Myocyte (in vitro differentiated cells): ENCODE results near the gene ZGLP1. TPM values are rescaled to one million over a fixed set of nuclear protein-coding genes. Genes with fewer than 3 reads are reported as not detected.

ENCODE experiments used
- DNase-seq: peaks from one replicate; pipeline ENCODE4 v3.0.0-alpha.2; 2012; ENCODE audit warnings: low read depth
- total RNA-seq: library from RNA; depleted of rRNA; stranded (reverse); fragments of >200 nt; gene quantifications from 2 replicates; pipeline ENCODE4 v1.2.3, GENCODE V29; 2014

Gene ZGLP1
- total RNA-seq, 1 donor from 2014 or later, result 4.2 TPM

DNA sequence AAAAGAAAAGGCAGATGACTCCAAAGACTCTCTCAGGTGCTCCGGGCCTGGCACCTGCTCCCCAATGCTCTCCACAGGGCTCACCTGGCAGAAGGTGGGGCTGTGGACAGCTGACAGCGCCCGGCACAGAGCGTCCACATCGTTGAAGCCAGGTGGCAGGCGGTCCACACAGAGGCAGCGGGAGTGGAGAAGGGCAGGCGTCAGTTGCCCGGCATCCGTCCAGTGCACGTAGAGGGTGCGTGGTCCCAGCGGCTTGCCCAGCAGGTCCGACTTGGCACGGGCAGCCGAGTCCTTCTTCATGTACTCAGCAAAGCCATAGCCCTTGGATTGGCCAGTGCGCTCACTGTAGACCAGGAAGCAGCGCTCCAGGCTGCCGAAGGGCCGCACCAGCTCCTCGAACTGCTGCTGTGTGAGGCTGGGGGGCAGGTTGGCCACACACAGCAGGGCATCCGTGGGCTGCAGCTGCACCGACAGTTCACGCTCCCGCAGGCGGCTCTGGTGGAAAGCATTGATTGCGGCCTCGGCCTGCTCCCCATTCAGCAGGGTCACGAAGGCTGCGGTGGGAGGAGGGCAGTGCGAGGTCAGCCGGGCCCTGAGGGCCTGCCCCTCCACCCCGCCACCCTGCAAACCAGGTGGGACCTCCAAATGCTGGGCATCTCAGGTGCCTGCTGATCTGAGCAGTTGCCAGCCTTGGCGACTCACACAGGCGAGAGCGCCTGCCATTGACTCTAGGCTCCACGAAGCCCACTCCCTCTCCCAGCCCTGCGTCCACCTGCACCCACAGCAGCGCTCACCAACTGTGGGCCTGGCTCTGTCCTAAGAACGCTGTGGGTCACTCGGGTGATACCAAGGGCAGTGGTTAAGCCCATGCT is 19.2 kb upstream of the ZGLP1 start:
- no peak for DNase-seq

DNA sequence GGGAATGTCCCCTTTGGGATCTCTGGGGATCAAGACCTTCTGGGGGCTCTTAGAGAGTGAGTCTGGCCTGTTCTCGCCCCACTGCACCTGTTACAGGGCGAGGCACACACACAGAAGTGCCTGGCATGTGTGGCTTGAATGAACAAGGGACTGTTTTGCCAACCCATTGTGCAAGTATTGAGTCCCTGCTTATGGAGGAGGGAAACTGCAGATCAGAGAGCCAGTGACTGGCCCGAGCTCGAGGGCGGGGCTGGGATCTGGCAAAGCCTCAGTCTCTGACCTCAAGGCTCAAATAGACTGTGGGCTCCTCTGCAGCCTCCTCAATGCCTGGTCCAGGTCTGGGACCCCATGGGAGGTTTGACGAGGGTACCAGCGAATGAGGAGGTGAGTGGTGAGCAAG is 18.2 kb upstream of the ZGLP1 start:
- DNase-seq, result peak; percentile 44

- no peak for DNase-seq
These were observed 16.1 kb upstream of the ZGLP1 start for GRCh38 chr19:10325732-10326131.

- no peak for DNase-seq
These were observed 12.5 kb upstream of the ZGLP1 start for GRCh38 chr19:10321874-10322835.

DNA sequence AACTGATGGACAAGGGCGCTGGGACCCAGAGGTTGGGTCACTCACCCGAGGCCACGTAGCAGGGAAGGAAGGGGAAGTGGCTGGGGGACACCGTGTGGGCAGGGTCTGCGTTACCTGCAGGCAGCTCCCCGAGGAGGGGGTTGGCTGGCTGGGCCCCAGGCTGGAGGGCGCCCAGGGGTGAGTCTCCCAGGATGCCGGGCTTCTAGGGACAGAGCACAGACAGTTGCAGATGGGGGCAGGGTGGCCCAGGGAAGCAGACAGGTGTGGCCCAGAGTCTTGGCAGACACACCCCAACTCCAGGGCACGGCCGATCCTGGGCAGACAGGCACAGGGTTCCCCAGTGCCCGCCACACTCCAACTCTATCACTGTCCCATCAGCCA is 11.8 kb upstream of the ZGLP1 start:
- DNase-seq, result no peak

DNA sequence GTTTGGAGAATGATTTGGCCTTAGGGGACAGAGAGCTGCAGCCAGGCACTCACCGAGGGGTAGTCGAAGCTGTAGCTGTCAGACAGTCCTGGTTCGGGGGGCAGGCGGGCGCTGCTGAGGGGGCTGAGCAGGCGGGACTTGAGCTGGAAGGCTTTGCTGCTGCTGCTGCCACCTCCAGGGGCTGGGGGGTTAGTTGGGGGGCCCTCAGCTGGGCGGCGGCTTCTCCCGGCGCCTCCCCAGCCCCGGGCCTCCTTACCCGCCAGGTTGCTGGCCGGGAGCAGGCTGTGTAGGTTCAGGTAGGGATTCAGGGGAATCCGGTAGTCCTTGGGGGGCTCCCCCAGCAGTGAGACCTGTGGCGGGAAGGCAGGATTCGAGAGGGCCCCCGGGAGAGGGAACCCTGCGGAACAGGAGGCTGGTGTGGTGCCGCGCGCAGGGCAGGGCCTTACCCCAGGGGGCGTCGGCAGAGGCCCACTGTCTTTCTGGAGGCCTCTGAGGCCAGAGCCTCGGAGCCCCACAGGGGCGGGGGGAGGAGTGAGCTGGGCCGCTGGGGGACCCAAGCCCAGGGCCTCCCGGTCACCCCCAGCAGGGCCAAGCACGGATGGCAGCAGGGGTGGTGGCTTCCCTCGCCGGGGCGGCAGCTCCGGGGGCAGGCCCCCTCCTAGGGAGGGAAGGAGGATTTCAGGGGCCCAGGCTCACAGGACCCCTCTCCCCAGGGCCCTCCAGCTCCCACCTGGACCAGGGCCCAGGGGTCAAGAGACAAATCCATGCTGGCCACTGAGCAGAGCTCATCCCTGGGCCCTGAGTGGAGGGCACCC is 11.2 kb upstream of the ZGLP1 start:
- no peak for DNase-seq

DNA sequence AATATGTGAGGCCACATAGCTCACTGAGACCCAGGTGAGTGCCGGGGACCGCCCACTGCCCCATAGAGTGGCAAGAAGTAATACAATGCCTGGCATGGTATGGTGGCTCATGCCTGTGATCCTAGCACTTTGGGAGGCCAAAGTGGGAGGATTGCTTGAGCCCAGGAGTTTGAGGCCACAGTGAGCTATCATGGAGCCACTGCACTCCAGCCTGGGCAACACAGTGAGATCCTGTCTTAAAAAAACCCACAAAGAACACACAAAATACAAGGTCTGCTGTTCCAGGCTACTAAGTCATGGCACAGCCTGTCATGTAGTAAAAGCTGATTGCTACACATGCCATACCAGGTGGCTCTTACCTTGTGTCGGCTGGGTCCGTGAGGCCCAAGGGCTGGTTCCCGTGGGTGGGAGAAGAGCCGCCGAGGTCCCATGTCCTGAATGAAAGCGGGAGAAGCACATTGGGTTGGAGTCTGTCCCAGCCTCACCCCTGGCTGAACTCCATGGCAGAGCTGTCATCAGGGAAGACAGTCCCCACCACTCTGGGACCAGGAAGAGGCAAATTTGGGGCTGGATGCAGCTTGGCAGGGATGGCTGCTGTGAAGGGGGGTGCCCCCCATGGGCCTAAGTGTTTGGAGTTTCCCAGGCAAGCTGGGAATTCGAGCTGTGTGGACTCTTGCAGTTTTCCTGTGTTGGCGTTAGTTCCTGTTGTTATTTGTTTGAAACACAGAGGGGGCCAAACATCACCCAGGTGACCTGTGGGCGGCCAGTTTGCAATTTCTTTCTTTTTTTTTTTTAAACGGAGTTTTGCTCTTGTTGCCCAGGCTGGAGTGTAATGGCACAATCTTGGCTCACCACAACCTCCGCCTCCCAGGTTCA is 9.4 kb upstream of the ZGLP1 start:
- DNase-seq, result no peak

DNA sequence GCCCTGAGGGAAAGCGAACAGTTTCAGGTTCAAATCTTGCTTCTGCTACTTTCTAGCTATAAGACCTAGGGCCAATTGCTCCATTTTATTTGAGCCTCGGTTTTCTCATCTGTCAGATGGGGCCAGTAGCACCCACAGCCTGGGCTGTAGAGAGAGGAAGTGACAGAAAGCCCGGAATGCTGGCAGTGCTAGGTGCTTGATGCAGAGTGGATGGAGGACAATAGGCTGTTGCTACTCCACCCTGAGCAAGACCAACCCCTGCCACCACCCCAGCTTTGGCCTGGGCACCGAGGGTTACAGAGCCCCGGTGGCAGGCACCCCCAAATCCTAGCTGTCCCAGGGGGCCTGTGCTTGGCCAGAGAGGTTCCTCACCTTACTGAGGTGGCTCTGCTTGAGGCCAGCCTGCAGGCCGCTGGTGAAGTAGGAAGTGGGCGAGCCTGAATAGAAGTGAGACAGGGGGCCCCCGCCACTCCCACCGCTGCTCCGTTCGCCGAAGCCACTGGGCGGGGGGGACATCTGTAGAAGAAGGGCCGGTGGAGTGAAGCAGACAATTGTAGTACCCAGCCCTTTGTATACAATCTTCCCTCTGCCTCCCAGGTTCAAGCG is 8.3 kb upstream of the ZGLP1 start:
- no peak for DNase-seq

DNA sequence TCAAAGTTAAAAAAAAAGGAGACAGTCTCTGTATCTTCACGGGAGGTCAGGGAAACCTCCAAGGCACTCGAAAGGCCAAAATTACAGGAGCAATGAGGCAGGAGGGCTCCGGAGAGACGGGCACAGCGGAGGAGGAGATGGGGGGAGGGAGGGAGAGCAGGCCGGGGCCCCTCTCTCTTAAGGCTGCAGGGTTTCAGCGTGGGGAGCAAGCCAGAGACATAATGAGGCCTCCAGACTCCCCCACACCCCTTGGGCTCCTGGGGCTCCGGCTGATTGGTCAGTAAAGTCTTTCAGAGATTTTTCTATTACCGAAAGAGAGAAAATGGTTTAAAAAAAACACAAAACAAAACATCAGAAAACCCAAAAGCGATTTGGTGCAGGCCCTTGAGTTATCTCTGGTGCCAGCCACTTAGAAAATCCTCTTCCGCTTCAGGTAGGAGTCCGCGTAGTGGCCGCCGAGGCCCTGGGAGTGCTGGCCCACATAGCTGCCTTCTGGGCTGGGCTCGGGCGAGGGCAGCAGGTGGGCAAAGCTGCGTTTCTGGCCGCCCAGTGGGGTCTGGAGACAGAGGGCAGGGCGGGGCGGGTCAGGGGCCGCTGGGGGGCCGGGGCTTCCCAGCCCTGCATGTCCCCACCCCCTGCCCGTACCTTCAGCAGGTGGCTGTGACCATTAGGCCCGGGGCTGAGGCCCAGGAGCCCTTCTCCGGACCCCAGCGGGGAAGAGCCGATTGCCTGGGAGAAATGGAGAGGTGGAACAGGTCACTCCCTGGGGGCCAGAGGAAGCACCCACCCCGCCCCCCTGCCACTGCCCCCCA is 7.6 kb upstream of the ZGLP1 start:
- no peak for DNase-seq

- DNase-seq, result no peak
These were observed 6.8 kb upstream of the ZGLP1 start for GRCh38 chr19:10316229-10317044.

DNA sequence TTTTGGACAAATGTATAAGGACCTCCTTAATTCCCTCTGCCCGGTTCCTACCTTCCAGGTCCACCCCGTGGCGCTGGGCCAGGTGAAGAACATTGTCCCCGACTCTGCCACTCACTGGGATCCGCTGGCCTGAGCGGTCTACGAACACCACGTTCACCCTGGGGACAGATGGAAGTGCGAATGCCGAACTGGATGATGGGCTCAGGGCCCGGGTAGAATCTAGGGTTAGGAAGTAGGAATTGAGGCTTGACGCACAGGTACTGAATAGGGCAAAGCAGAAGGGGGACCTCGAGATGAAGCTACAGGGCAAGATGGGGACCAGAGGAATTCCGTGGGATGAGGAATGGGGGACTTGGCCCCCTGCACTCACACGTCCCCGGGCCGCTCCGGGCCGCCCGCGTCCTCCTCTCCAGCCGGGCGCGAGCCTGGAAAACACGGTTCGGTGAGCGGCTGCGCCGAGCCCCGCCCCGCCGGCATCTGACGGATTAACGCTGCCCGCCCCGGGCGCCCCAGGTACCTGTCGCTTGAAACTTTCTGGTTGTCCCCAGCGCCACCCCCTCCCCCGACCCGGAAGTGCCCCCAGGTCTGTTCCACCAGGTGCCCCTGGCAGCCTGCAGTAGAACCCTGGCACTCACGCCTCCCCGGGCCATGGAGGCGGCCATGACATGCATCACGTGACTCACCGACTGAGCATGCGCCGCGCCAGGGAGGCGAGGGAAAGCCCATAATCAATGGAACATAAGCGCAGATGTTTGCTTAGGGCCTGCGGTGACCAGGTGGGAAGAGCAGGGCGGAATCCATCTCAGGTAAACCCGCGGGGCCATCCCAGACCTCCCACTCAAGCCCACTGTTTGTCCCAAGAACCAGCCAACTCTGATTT is 6.0 kb upstream of the ZGLP1 start, which contains the start of gene FDX2:
TSS of gene FDX2 (minus strand) at position 681 of the 880 bp plus-strand sequence. CDS start at position 662, 19 bp downstream.
- peak; percentile 87 for DNase-seq

DNA sequence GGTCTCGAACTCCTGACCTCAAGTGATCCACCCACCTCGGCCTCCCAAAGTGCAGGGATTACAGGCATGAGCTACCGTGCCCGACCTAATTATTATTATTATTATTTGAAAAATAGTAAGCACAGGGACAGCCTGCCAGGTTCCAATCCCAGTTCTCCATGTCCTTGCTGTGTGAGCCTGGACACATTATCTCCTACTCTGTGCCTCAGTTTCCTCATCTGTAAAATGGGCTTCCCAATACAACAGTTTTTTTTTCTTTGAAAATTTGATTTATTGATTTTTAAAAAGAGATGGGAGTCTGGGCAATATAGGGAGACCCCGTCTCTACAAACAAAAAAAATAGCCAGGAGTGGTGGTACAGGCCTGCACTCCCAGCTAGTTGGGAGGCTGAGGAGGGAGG is 3.3 kb downstream of the ZGLP1 start:
- DNase-seq, result no peak

- DNase-seq, result peak; percentile 79
These were observed 4.3 kb downstream of the ZGLP1 start for GRCh38 chr19:10305139-10305806.

GRCh38 chr19:10299545-10300458 is 9.8 kb downstream of the ZGLP1 start:
- no peak for DNase-seq
